Smooth muscle cell of the brain vasculature (primary cell): ENCODE data around the gene ROPN1L.
"Not testable (repeated sequence)": the region's sequence is repeated elsewhere in the genome, so short reads cannot be mapped to it uniquely, and the experiment has no call there.

Experiments
- DNase-seq: peaks from one replicate; pipeline ENCODE4 v3.0.0-alpha.2; 2012; ENCODE audit warnings: low read depth, low spot score

The ROPN1L gene

GRCh38 chr5:10478436-10478835, 36.8 kb downstream of the ROPN1L start:
- no peak for DNase-seq

GRCh38 chr5:10479154-10479721, 37.6 kb downstream of the ROPN1L start:
- no peak for DNase-seq

GRCh38 chr5:10480237-10480985, 38.7 kb downstream of the ROPN1L start:
- no peak for DNase-seq

DNA sequence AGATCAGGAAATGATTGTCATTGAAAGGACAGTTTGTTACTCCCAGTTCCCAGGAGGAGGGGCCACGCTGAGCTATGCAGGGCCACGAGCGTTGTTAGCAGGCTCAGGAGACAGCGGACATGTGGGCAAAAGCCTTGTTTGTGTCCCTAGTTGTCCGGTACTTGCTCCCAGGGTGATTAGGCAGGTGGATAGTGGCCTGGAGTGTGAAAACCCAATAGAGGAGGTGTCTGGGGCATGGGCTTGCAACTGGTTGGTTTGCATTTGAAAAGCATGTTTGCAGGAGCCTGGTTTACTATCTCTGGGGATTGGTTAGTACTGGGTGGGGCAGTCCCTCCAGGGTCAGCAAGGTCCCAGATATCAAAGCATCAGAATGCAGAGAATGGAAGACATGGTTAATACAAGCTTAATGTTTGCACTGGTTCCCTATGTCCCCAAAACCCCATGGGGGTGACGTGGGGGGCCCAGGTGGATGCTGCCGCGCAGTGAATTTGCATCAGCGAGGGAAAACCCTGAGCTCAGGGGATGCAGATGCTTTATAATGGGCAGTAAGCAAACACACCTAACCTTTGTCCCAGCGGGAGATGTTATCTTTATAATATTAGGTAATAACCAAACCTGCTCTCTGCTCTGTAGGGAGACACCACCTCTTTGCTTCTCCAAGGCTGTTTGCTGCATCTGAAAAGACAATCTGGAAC, 39.7 kb downstream of the ROPN1L start:
- no peak for DNase-seq

- DNase-seq: no peak
Measured at GRCh38 chr5:10482791-10483530, 41.3 kb downstream of the ROPN1L start.

GRCh38 chr5:10484774-10485141, 43.1 kb downstream of the ROPN1L start:
- DNase-seq: no peak

DNA sequence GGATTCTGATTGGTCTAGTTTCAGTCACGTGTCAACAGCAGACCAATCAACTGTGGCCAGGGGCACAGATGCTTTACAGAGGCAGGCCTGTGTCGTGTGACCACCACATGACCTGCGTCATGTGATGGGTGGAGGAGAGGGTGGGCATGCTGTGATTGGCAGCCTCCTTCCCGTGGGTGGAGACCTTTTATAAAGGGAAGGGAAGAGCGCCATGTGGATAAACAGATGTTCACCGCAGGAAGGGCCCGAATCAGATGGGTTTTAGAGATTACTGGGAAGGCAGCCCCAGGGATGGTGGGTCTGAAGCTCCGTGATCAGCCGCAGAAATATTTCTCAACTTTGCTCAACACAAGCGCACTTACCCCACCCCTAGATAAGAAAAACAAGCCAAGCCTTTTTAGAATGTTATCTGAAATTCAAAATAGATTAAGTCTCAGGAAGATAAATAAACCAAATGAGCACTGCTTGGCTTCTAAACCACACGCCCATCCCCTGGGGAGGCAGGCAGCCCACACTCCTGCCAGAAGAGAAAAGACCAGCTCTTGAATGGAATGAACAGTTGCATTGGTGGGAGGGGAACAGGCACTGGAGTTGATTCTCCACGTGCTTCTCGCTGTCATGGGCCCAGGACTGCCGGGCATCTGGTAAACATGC, 43.6 kb downstream of the ROPN1L start:
- peak; percentile 96 for DNase-seq

GRCh38 chr5:10485897-10486296, 44.2 kb downstream of the ROPN1L start:
- DNase-seq: no peak

DNA sequence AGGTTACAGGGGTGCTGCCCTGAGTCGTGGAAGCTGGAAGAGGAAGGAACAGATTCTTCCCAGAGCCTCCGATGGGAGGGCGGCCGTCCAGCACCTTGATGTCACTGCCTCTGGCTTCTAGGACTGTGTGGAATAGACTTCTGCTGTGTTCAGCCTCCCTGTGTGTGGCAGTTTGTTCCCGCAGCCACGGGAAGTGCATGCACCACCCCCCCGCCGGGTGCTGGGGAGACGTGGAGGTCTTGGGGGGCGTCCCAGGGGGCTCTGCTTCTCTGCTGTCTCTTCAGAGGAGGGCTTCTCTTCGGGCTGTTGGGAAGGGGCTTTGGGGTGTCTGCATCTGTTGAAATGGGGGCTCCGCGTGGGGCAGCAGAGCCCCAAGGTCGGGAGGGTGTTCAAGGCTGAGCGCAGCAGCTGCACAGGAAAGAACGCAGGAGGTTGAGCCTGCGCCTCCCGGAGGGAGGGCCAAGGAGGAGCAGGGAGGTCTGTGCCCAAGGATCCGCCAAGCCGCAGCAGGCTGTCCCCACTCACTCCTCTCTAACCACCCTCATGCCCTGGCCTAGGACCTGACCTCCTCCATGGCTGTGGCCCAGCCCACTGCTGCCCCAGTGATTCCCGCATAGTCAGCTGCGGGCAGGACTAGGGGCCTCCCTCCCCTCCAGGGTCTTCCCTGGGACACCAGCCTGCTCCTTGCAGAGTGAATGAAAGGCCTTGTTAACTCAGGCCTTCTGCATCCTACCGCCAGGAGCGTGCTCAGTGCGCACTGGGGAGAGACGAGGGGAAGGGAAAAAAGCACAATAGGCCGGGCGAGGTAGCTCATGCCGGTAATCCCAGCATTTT, 45.0 kb downstream of the ROPN1L start:
- DNase-seq: no peak

DNA sequence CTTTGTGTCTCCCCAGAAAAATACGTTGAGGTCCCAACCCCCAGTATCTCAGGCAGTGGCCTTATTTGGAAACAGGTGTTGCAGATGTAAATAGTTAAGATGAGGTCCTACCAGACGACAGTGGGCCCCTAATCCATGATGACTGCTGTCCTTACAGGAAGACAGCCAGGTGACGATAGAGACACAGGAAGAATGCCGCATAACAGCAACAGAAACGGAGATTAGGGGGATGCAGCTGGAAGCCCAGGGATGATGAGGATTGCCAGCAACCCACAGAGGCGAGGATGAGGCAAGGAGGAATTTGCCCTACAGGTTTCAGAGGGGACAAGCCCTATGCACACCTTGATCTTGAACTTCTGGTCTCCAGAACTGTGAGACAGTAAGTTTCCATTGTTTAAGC, 46.5 kb downstream of the ROPN1L start:
- no peak for DNase-seq

GRCh38 chr5:10489810-10490426, 48.2 kb downstream of the ROPN1L start:
- no peak for DNase-seq

GRCh38 chr5:10490927-10491672, 49.4 kb downstream of the ROPN1L start:
- no peak for DNase-seq

DNA sequence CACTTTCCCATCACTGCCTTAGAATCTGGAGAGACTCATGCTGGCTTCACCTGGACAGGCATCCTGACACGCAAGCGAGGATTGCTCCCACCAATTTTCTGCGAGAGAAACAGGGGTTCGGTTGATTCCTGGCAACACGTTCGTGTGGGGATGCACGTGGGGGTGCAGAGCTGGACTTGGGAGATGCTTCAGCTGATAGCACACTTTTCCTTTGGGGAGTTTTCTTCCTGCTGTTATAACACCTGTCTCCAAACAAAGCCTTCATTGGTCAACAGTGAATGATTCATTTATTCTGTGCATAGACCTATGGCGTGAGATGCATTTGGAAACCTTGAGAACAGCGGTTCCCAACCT, 50.0 kb downstream of the ROPN1L start:
- no peak for DNase-seq

GRCh38 chr5:10493884-10494283, 52.2 kb downstream of the ROPN1L start:
- DNase-seq: no peak

GRCh38 chr5:10494497-10494896, 52.8 kb downstream of the ROPN1L start:
- not testable (repeated sequence) for DNase-seq

DNA sequence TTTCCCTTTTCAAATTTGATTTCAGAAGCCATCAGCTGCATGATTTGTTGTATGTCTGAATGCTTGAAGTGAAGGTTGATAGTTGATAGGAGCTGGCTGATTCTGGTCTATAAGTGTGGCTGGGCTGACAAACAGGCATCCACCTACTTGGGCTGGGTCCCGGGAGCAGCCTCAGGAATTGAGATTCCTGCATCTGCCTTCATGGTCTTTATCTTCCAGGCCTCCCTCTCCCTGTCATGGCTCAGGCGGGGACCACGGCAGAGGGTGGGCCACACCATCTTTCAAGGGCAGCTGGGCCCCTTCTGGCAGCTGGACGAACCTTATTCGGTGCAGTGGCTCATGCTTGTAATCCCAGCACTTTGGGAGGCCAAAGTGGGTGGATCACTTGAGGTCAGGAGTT, 55.9 kb downstream of the ROPN1L start:
- no peak for DNase-seq

DNA sequence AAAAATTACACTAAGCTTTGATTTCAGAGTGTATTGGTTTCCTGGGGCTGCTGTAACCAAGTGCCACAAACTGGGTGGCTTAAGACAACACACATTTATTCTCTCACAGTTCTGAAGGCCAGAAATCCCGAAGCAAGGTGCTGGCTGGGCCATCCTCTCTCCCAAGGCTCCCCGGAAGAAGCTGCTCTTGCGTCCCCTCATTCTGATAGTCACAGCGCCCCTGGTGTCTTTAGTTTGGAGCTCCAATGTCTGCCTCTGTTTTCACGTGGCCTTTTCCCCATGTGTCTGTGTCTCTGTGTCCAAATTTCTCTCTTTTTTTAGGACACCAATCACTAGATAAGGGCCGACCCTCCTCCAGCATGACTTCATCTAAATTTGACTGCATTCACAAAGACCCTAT, 56.7 kb downstream of the ROPN1L start:
- no peak for DNase-seq

DNA sequence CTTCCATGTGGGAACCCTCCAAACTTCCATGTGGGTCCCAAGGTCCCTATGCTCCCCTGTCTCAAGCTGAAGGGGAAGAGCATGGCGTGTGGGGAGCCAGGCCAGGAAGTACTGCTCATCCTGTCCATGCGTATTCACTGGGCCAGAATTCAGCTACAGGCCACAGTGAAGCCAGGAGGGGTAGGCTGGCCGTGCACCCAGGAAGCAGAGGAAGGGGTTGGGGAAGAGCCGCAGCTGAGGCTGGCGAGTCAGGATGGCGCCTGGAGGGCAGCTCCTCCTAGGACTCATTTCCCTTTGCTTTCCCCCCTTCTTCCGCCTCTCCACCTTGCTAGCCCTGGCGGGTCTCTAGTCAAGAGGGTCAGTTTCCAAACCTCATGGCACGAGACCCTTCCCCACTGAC, 57.4 kb downstream of the ROPN1L start:
- DNase-seq: no peak

DNA sequence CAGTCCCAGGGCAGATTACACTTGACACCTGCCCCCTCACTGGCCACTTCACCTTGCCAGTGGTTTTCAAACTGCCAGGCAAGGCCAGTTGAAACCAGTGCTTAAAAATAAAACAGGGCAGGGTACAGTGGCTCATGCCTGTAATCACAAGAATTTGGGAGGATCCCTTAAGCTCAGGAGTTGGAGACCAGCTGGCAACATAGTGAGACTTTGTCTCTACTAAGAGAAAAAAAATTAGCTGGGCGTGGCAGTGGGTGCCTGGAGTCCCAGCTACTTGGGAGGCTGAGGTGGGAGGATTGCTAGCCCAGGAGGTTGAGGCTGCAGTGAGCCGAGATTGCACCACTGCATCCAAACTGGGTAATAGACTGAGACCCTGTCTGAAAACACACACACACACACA, 58.1 kb downstream of the ROPN1L start:
- no peak for DNase-seq

DNA sequence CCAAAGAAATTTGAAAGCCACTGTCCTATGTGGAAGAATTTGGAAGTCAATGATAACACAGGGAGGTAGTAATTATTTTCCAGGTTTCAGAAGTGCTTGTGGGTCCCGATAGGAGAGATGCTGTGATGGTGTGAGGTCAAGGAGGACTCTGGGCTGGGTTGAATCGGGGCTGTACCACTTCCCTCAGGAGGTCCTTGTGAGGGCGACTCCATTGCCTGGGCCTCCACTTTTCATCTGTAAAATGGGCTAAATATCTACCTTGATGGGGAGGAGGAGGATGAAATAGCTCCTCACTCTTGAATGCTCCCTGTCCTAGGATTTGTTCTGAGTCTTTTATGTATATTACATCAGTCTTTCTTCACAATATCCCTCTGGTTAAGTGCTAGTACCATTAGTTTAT, 59.0 kb downstream of the ROPN1L start:
- no peak for DNase-seq
